ENCODE data around the gene PRR23E. TPM values are rescaled to one million over a fixed set of nuclear protein-coding genes. Genes with fewer than 3 reads are reported as not detected.

PRR23E gene
- total RNA-seq, 1 donor from 2014 or later, result not detected

DNA sequence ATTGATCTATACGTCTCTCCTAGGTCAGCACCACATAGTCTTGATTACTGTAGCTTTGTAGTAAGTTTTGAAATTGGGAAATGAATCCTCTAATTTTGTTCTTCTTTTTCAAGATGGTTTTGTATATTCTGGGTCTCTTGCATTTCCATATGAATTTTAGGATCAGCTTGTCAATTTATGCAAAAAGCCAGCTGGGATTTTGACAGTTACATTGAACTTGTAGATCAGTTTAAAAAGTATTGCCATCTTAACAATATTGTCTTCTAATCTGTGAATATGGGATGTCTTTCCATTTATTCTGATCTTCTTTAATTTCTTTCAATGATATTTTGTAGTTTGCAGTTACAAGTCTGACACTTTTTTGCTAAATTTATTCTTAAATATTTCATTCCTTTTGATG lies 5.6 kb upstream of the PRR23E start:
- DNase-seq (ENCODE audit: low read depth), result no peak
- Histone ChIP-seq H3K36me3 (ENCODE audit: insufficient read depth, low read length) (no peaks in the 10 kb centered on the region), H4K20me1 (ENCODE audit: insufficient read depth, low read length) (no peaks in the 10 kb centered on the region), H3K4me3 (ENCODE audit: insufficient read depth, low read depth, low read length) (no peak overlapping the region), H3K79me2 (ENCODE audit: insufficient read depth, low read length) (no peaks in the 10 kb centered on the region), H3K9me3 (ENCODE audit: insufficient read depth, low read depth, low read length) (peaks cover 4% of the 10 kb centered on the region), H3K9ac (ENCODE audit: low read length) (no peak overlapping the region), H3K4me1 (ENCODE audit: insufficient read depth, low read length) (no peaks in the 10 kb centered on the region), H3K27me3 (ENCODE audit: insufficient read depth, low read length) (no peaks in the 10 kb centered on the region), H3K4me2 (ENCODE audit: low read length) (no peak overlapping the region), H3K27ac (ENCODE audit: low read depth, low read length) (no peak overlapping the region), H2AFZ (ENCODE audit: low read depth, low read length) (no peak overlapping the region)
- no peak overlapping the region for H3K27ac Mint-ChIP-seq (ENCODE audit: unreplicated experiment)
- H3K4me1 Mint-ChIP-seq (ENCODE audit: low read depth, unreplicated experiment), result peaks cover 3% of the 10 kb centered on the region
- H3K27me3 Mint-ChIP-seq (ENCODE audit: low read depth, unreplicated experiment), result peaks cover 5% of the 10 kb centered on the region
- H3K9me3 Mint-ChIP-seq (ENCODE audit: unreplicated experiment), result peaks cover 5% of the 10 kb centered on the region
- no peaks in the 10 kb centered on the region for H3K36me3 Mint-ChIP-seq (ENCODE audit: low read depth, unreplicated experiment)
- H3K4me3 Mint-ChIP-seq (ENCODE audit: unreplicated experiment), result no peak overlapping the region
- FAIRE-seq, result no peak
- TF ChIP-seq EZH2 (IDR thresholded peaks at IDR 0.05; ENCODE audit: insufficient read depth, low read length), result no peak
- TF ChIP-seq, protein P1, sequence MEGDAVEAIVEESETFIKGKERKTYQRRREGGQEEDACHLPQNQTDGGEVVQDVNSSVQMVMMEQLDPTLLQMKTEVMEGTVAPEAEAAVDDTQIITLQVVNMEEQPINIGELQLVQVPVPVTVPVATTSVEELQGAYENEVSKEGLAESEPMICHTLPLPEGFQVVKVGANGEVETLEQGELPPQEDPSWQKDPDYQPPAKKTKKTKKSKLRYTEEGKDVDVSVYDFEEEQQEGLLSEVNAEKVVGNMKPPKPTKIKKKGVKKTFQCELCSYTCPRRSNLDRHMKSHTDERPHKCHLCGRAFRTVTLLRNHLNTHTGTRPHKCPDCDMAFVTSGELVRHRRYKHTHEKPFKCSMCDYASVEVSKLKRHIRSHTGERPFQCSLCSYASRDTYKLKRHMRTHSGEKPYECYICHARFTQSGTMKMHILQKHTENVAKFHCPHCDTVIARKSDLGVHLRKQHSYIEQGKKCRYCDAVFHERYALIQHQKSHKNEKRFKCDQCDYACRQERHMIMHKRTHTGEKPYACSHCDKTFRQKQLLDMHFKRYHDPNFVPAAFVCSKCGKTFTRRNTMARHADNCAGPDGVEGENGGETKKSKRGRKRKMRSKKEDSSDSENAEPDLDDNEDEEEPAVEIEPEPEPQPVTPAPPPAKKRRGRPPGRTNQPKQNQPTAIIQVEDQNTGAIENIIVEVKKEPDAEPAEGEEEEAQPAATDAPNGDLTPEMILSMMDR (IDR thresholded peaks at IDR 0.05; ENCODE audit: insufficient read depth, low read depth, low read length), result no peak

DNA sequence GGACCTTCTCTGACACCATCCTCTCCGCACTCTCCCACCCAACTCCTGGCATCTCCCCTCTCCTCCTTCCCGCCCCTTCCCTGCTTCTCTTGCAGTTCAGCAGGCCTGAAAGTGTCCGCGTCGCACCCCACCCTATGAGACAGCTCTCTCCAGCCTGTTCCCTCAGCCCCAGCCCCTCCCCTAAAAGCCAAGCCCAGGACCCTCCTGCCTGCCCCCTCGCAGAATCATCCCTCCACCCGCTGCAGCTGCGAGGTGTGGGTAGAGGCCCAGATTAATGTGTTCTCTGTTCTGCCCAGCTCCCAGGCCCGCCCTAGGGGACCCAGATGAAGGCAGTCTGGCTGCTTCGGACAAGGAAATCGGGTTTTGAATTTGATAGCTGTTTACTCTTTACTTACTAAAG lies 410 bp downstream of the PRR23E start:
- DNase-seq (ENCODE audit: low read depth) (no peak), FAIRE-seq (no peak)
- H3K4me2 ChIP-seq (ENCODE audit: low read length), result no peak overlapping the region
- peaks cover 4% of the 10 kb centered on the region for H3K9me3 ChIP-seq (ENCODE audit: insufficient read depth, low read depth, low read length)
- H3K9ac ChIP-seq (ENCODE audit: low read length), result no peak overlapping the region
- Mint-ChIP-seq H3K4me1 (ENCODE audit: low read depth, unreplicated experiment) (no peaks in the 10 kb centered on the region), H3K4me3 (ENCODE audit: unreplicated experiment) (no peak overlapping the region), H3K36me3 (ENCODE audit: low read depth, unreplicated experiment) (no peaks in the 10 kb centered on the region), H3K9me3 (ENCODE audit: unreplicated experiment) (peaks cover 7% of the 10 kb centered on the region), H3K27me3 (ENCODE audit: low read depth, unreplicated experiment) (peaks cover 27% of the 10 kb centered on the region), H3K27ac (ENCODE audit: unreplicated experiment) (no peak overlapping the region)
- no peaks in the 10 kb centered on the region for H4K20me1 ChIP-seq (ENCODE audit: insufficient read depth, low read length)
- no peak overlapping the region for H3K27ac ChIP-seq (ENCODE audit: low read depth, low read length)
- no peak overlapping the region for H3K4me3 ChIP-seq (ENCODE audit: insufficient read depth, low read depth, low read length)
- H3K79me2 ChIP-seq (ENCODE audit: insufficient read depth, low read length), result no peaks in the 10 kb centered on the region
- no peak for TF ChIP-seq EZH2 (IDR thresholded peaks at IDR 0.05; ENCODE audit: insufficient read depth, low read length)
- TF ChIP-seq, protein P1 (IDR thresholded peaks at IDR 0.05; ENCODE audit: insufficient read depth, low read depth, low read length), result no peak
- no peaks in the 10 kb centered on the region for H3K27me3 ChIP-seq (ENCODE audit: insufficient read depth, low read length)
- no peaks in the 10 kb centered on the region for H3K36me3 ChIP-seq (ENCODE audit: insufficient read depth, low read length)
- no peaks in the 10 kb centered on the region for H3K4me1 ChIP-seq (ENCODE audit: insufficient read depth, low read length)
- no peak overlapping the region for H2AFZ ChIP-seq (ENCODE audit: low read depth, low read length)

GRCh38 chr3:127193775-127194174 lies 844 bp downstream of the PRR23E start:
- H3K27ac Mint-ChIP-seq (ENCODE audit: unreplicated experiment), result no peak overlapping the region
- Histone ChIP-seq H3K4me1 (ENCODE audit: insufficient read depth, low read length) (no peaks in the 10 kb centered on the region), H3K4me2 (ENCODE audit: low read length) (no peak overlapping the region), H3K9ac (ENCODE audit: low read length) (no peak overlapping the region), H3K4me3 (ENCODE audit: insufficient read depth, low read depth, low read length) (no peak overlapping the region), H2AFZ (ENCODE audit: low read depth, low read length) (no peak overlapping the region), H3K27ac (ENCODE audit: low read depth, low read length) (no peak overlapping the region), H3K36me3 (ENCODE audit: insufficient read depth, low read length) (no peaks in the 10 kb centered on the region), H3K27me3 (ENCODE audit: insufficient read depth, low read length) (no peaks in the 10 kb centered on the region), H3K9me3 (ENCODE audit: insufficient read depth, low read depth, low read length) (peaks cover 4% of the 10 kb centered on the region), H3K79me2 (ENCODE audit: insufficient read depth, low read length) (no peaks in the 10 kb centered on the region), H4K20me1 (ENCODE audit: insufficient read depth, low read length) (no peaks in the 10 kb centered on the region)
- peaks cover 7% of the 10 kb centered on the region for H3K9me3 Mint-ChIP-seq (ENCODE audit: unreplicated experiment)
- H3K27me3 Mint-ChIP-seq (ENCODE audit: low read depth, unreplicated experiment), result peaks cover 27% of the 10 kb centered on the region
- no peak for DNase-seq (ENCODE audit: low read depth)
- H3K4me3 Mint-ChIP-seq (ENCODE audit: unreplicated experiment), result no peak overlapping the region
- no peaks in the 10 kb centered on the region for H3K4me1 Mint-ChIP-seq (ENCODE audit: low read depth, unreplicated experiment)
- no peak for FAIRE-seq
- TF ChIP-seq EZH2 (IDR thresholded peaks at IDR 0.05; ENCODE audit: insufficient read depth, low read length), result no peak
- TF ChIP-seq, protein P1 (IDR thresholded peaks at IDR 0.05; ENCODE audit: insufficient read depth, low read depth, low read length), result no peak
- no peaks in the 10 kb centered on the region for H3K36me3 Mint-ChIP-seq (ENCODE audit: low read depth, unreplicated experiment)

Data from astrocyte (in vitro differentiated cells and primary cell).